HG02943 (cell line): ENCODE measurements around the gene OS9.

Experiments used
- ATAC-seq: cut with Tn5 transposase; IDR thresholded peaks from one replicate; pipeline ENCODE4 v1.9.1; 2021; ENCODE audit warnings: mild to moderate bottlenecking, low read depth, moderate library complexity; ENCODE audit not compliant: unreplicated experiment

The OS9 gene

DNA sequence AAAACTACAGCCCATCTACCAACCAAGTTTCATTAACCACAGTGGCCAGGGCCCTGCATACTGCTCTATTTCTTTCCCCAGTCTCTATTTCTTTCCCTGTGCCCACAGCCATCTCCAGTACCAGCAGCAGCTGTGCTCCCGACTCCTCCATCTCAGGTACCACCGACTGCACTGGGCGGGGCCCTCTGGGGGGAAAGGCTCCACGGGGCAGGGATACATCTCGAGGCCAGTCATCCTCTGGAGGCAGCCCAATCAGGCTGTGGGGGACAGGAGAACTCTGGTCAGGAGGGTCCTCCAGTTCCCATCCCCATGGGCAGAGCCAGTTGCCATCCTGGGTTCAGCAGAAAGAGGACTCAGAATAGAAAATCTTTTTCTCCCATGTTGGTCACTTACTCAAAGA lies 55.1 kb downstream of the OS9 start:
- ATAC-seq: no peak

DNA sequence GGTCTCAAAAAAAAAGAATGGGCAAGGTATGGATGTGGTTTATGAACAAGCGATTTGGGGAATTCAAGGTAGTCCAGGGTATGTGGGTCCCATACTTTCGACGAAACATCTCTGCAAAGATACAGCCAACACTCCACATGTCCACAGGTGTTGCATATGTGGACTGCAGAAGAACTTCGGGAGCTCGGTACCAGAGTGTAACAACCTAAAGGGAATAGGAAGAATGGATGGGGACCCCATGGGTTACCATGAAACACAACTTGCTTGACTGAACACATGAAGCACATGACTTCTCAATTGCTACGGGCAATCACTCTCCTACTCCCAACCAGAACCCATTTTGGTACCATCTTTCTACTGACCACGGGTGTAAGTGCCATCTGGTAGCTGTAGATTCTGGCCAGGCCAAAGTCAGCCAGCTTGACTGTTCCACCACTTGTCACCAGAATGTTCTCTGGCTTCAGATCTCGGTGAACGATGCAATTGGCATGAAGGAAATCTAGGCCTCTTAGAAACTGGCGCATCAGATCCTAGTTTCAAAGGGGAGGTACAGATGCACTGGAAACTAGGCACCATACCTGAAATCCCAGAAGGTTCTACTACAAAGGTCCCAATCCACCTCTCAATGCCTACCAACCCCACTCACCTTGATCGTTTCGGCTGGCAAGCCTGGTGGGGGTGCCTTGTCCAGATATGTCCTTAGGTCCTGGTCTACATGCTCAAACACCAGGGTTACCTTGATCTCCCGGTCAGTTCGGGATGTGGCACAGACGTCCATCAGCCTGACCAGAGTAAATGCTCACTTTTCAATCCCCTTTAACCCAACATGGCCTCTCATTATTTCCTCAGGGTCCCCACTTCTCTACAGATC lies 56.9 kb downstream of the OS9 start:
- ATAC-seq: no peak

DNA sequence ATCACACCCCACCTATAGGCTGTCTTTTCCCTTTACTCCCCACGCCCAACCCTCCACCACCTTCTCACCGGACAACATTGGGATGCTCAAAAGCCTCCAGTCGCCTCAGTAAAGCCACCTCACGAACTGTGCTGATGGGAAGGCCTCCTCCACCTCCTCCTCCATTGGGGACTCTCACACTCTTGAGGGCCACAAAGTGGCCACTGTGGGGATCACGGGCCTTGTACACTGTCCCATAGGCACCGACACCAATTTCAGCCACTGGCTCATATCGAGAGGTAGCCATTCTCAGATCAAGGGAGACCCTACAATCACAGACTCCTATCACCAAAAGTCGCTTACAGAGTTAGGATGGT lies 57.5 kb downstream of the OS9 start:
- ATAC-seq: no peak

DNA sequence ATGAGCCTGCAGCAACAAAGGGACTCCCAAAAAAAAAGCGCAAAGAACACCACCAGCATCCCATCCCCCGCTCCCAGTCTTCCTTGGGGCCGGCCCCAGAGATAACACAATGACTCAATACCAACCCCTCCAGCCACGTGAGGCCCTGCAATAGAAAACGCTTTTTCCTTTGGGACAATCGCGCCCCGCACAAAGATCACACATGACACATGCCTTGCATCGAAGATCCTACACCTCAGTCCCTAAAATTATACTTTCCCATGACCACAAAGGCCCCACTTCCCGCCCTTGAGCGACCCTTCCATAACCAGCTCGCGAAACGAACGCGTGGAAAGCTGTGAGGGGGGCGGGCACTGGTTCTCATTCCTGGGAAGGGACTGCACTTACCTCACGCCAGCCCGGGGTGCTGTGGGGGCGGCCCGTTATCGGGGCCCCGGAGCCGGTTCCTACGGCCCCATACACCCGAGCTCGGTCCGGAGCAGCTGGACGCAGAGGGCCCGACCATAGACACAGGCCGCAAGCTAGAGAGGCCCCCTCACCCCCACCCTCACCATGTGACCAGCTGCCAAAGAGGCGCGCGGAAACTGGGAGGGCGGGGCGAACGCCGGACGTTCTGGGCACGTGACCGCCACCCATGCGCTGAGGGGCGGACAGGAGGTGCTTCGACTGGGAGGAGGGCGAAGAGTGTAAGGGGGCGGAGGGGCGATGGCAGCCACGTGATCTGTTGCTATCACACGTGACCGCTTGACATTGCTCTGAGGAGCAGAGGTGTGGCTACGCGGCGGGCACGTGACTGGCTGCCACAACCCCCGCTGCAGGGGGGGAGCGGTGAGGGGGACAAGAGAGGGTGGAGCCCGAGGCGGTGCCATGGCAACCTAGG lies 58.1 kb downstream of the OS9 start, which contains the start of gene CDK4:
Gene CDK4, minus strand, starts transcription at position 523 of the 880 bp plus-strand sequence. CDS start 593 bp downstream, outside the sequence.
- peak; percentile 73 for ATAC-seq

DNA sequence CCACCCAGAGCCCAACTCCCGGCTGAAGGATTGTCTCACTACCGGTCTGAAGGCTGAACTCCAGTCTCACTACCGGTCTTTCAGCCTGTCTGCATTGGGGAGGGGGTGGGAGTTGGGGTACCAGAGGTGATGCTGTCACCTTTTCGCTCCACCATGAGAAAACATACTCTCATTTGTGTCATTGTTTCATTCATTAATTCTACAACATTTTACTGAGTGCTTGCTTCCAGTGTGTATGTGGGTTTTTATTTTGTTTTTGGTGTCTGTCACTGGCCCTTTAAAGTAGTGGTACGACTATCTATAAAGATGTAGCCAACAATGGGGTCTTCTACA lies 58.7 kb downstream of the OS9 start:
- ATAC-seq: no peak

DNA sequence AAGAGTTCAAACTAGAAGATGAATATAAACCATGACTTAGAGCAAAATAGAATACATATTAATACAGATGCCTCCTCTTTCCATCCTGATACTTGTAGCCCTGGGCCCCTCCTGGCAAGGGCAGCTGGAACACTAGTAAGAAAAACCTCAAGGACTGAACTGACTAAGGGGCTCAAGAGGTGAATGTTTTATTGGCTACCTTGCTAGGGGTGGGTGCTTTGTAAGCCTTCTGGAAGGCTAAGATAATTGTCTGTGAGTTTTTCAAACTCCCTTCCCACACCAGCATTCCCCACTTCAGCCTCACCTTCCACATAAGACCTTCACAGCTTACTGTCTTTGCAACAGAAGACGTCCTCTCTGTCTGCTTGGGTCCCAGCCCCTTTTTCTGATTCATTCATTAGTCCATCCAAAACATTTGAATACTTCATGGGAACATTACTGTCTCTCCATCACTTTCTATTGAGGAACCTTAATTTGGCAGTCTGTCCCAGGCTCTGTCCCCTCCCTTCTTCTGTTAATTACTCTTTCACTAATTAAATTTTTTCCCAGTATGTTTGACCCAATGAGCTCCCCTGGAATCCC lies 59.9 kb downstream of the OS9 start:
- ATAC-seq: no peak

DNA sequence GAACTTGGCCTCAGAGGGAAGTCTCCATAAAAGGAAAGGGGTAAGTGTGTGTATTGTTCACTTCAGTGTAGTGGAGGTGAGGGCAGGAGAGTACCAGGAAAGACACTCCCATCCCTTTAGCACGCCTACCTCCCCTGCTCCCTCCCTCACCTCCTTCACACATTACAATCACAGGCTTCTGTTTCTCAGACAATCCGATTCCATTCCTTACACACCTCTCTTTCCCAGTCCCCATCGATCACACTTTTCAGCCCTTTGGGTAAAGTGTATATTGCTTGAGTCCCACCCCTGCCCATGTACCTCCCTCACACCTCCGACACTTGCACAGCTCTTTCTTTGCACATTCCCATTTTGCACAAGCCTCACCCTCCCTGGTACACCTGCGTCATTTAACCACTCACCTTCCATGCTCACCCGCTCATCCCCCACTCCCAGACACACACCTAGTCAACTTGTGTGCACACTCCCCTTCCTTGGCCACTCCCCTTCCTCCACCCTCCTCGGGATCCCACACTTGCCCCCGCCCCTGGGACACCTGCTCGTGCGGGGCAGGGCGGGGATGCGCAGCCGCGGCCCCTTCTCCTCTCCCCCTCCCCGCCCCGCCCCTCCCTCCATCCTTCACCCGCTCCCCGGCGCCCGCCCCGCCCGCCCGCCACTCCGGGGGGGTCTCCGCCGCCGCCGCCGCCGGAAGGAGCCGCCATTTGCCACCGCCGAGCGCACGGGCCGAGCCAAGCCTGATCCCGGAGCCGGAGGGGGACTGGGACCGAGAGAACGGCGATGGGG lies 60.7 kb downstream of the OS9 start, which contains the start of gene MARCHF9:
Gene MARCHF9, plus strand, starts transcription at position 693 of the 783 bp plus-strand sequence. CDS start 426 bp downstream, outside the sequence.
- no peak for ATAC-seq

DNA sequence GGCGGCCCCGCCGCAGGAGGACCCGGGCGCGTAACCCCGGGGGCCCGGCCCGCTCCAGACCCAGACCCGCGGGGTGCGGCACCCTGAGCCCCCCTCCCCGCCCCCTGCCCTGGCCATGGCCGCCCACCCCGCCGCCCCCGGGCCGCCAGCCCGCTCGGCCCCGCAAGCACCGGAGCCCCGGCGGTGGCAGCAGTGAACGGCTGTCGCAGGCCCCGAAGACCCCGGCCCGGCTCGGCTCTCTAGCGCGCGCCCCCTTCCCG lies 61.2 kb downstream of the OS9 start:
- ATAC-seq: no peak

DNA sequence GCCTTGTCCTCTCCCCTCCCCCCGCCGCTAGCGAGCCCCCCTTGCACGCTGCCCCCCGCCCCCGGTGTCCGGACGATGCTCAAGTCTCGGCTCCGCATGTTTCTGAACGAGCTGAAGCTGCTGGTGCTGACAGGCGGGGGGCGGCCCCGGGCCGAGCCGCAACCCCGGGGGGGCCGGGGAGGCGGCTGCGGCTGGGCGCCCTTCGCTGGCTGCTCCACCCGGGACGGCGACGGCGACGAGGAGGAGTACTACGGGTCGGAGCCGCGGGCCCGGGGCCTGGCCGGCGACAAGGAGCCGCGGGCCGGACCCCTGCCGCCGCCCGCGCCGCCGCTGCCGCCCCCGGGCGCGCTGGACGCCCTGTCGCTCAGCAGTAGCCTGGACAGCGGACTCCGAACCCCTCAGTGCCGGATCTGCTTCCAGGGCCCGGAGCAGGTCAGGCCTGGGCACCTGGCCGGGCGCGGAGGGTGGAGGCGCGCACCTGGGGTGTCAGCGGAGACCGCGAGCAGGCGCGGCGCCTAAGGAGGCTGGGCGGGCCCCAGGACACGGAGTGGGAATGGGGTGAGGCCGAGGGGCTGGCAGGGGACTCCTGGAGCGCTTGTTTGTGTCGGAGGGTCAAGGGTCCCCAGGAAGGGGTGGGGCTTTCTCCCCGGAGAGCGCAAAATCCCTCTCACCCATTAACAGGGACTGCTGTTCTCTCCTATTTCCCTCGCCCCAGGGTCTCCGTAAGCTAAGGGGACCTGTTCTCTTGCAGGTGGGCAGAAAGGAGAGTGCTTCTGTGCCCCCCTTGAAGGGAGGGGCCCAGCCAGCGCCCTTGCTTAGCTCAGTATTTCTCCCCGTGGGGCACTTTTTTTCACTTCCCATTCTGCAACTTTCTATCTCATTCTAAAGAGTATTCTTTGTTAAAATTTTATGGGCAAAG lies 61.8 kb downstream of the OS9 start:
- ATAC-seq: no peak

DNA sequence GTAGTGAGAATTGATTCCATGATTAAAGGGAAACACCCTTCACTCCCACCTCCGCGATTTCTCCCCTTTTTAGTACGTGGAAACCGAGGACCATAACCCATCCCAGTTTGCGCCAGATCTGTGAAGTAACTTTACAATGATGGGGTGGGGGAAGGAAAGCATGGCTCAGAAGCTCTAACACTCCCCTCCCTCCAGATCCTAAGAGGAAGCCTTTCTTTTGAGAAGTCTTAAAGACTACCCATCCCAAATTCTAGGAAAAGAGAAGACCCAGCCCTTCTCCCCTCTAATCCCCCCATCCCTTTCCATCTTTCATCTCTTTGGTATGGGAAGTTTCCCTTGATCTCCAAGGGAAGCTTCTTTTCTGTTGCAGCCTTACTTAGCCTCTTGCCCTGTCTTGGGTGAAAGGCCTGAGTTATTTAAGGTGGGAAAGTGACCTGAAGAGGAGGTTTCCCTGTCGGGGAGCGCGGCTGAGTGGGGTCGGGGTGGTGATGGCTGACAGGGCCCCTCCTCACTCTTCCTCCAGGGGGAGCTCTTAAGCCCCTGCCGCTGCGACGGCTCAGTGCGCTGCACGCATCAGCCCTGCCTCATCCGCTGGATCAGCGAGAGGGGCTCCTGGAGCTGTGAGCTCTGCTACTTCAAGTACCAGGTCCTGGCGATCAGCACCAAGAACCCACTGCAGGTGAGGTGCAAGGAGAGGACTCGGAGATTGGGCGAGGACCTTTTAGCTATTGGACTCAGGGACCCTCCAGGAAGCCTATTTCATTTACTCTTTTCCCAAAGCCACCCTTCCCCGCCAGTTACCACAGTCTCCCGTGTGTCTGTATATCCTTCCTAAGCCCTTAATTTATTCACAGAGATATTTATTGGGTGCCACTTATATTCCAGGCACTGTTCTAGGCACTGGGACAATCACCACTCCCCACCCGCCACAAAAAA lies 62.7 kb downstream of the OS9 start:
- no peak for ATAC-seq

DNA sequence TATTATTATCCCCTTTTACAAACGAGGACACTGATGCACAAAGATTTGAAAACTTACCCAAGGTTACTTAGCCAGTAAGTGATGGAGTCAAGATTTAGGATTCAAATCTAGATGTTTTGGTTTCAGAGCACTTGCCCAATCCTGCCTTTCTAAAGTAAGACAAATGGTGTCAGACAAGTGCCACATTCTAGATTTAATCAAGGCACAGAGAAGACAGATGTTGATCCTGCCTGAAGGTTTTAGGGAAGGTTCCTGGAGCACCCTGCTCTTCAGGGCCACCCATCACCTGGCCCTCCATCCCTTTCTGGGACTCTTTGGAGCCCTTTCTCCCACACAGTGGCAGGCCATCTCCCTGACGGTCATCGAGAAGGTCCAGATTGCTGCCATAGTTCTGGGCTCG lies 63.8 kb downstream of the OS9 start:
- no peak for ATAC-seq

DNA sequence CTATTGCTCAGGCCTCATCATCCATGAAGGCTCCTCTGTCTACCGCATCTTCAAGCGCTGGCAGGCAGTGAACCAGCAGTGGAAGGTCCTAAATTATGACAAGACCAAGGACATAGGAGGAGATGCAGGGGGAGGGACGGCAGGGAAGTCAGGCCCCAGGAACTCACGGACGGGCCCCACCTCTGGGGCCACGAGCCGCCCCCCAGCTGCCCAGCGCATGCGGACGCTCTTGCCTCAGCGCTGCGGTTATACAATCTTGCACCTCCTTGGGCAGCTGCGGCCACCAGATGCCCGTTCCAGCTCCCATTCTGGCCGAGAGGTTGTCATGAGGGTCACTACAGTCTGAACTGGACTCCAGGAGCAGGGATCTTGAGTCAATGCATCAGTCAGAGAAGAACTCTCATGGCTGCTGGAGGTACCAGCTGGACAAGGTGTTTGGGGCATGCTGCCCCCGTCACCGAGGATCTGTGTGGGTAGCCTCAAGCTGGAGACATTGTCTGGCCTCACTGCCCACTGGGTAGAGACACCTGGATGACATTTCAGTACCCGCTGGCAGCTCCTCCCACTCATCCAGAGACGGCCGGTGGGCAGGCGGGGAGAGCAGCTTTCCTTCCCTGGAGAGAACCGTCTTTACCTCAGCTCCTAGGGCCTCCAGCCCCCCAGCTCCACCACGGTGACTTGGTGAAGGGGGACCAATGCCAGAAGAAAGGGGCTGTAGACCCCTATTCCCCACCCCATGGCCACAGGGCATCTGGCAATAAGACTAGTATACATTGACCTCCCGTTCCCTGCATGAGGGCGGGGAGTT lies 64.8 kb downstream of the OS9 start:
- ATAC-seq: no peak

DNA sequence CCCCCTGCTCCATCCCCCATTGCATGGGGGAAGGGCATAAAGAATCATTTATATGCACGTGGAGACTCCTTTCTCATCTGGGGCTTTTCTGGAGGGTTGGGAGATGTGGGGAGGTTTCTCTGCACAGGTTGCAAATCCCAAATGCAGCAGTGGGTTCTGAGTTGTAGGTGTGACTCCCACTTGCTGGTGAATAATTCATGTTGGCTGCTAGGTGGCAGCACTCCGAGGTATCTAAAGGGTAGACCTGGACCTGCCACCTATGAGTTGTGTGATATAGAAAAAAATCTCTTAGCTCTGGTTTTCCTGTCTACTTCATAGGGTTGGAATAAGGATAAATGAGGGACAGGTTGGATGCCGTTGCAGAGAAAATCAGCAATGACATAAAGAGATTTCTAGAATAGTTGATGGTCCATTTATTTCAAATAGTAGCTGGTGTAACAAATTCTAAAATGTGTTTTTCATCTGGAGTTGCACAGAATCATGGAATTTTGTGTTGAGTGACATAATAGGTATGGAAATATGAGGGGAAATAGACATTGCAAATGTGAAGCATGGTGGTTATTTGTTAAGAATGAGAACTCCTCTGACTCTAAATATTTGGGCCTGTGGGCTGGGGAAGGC lies 65.5 kb downstream of the OS9 start:
- no peak for ATAC-seq

DNA sequence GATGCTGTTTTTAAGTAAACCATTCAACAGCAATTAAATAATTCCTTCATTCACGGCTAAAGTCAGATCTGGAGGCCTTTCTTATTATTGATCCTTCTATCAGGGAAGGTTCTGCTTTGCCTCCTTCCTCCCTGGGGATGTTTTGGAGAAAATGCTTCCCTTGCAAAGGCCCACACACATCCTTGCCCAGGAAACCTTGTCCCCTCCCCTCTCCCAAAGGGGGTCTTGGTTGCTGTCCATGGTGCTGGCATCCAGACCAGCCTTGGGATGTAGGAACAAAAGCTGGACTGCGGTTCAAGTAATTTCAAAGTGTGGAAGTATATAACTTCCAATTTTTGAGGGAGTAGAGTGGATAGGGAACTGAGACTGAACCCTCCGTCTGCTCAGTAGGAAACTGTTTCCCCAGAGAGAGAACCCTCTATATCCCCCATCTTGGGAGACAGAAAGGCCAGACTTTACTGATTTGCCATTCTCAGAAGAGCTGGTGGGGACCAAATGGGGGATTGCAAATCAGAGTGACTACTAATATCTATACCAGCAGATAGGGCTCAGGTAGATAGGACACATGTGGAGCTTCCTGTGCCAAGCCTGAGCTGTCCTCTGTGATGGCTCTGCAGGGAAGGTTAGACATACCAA lies 66.5 kb downstream of the OS9 start:
- no peak for ATAC-seq

DNA sequence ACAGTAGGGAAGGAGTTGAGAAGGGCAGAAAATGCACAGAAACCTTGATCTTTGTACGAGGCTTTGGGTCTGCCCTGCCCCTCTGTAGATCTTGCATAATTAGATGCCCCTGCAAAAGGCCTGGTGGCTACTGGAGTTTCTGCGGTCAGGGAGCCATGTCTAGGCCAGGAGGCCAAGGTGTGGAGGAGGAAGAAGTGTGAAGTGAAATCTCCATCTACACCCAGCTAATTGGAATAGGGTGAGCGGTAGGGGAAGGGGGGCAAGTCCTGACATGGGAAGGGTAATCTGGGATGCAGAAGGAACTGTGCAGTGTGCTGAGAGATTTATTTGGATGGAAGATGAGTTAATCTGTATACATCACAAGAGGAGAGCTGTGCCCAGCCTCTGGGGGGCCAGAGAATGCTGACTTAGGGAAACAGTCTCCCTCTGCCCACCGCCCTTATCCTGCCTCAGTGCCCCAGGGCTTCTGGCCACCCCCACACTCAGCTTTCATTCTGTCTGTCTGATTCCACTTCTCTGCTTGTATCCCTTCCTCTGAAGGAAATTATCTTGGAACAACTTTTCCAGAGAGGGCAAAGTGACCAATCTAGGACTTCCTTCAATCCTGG lies 67.6 kb downstream of the OS9 start:
- ATAC-seq: no peak

DNA sequence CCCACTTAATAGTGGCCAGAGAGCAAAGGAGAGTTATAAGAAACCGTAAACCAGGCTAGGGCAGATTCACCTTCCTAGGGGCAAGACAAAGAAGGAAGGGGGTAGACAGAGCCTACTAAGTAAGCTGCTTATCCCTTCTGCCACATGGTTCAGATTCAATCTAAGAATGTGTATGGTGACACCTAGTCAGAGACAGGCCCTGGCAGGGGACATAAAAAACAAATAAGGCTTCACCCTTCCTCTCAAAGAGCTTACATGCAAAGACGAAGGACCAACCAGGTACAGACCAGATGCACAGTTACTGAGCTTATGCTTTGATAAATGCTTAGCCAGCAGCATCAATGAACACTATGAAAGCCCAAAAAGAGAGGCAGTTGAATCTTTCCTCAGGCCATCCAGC lies 68.5 kb downstream of the OS9 start:
- ATAC-seq: no peak
